HL-60 (cell line): ENCODE measurements around the gene ACP6.

ENCODE experiments used
- DNase-seq, 2 experiments: peaks; one replicate each; pipeline ENCODE4 v3.0.0-alpha.2; 2010 to 2020; ENCODE audit warnings: low read depth in 1 of 2, low spot score in 1 of 2
- H3K27ac ChIP-seq: fragments of 250-450 bp; sonication (Bioruptor Pico); replicated peaks from 2 replicates; pipeline ENCODE4 v1.5.1; 2020; ENCODE audit warnings: mild to moderate bottlenecking, moderate library complexity
- H3K27me3 ChIP-seq: fragments of 250-450 bp; sonication (Bioruptor Pico); 2 replicates; pipeline ENCODE4 v1.5.1; 2021; ENCODE audit warnings: mild to moderate bottlenecking, moderate library complexity; ENCODE audit not compliant: insufficient read depth, poor library complexity, severe bottlenecking
- H3K4me3 ChIP-seq: replicated peaks from 2 replicates; pipeline ENCODE4 v1.5.1; 2011; ENCODE audit warnings: mild to moderate bottlenecking, control low read depth, low read length; ENCODE audit not compliant: insufficient read depth
- CTCF ChIP-seq: IDR thresholded peaks from one replicate; pipeline ENCODE4 v1.5.1; 2011; ENCODE audit warnings: low read length, control low read depth, inconsistent platforms; ENCODE audit not compliant: insufficient read depth
- GABPA ChIP-seq: IDR thresholded peaks from 2 replicates; pipeline ENCODE4 v1.6.1; 2012; ENCODE audit warnings: low read depth
- POLR2AphosphoS5 ChIP-seq: IDR thresholded peaks from 2 replicates; pipeline ENCODE4 v1.6.1; 2012; ENCODE audit warnings: low read depth
- REST ChIP-seq: IDR thresholded peaks from 2 replicates; pipeline ENCODE4 v1.6.1; 2012; ENCODE audit warnings: low read depth; ENCODE audit not compliant: insufficient replicate concordance
- SPI1 ChIP-seq: IDR thresholded peaks from 2 replicates; pipeline ENCODE4 v1.6.1; 2012; ENCODE audit warnings: low read depth, mild to moderate bottlenecking, borderline replicate concordance

ACP6 gene

GRCh38 chr1:147612366-147612765 lies 58.0 kb downstream of the ACP6 start:
- Histone ChIP-seq H3K4me3 (no peak overlapping the region), H3K27me3 (peaks cover 7% of the 10 kb centered on the region), H3K27ac (no peak overlapping the region)
- TF ChIP-seq GABPA (no peak), POLR2AphosphoS5 (no peak), REST (no peak), CTCF (no peak), SPI1 (no peak)
- DNase-seq, result no peak

GRCh38 chr1:147611586-147611985 lies 58.7 kb downstream of the ACP6 start:
- no peak overlapping the region for H3K27ac ChIP-seq

GRCh38 chr1:147611021-147611426 lies 59.3 kb downstream of the ACP6 start:
- TF ChIP-seq GABPA, result no peak
- no peak for TF ChIP-seq CTCF
- no peak for TF ChIP-seq REST
- no peak for TF ChIP-seq POLR2AphosphoS5
- TF ChIP-seq SPI1, result no peak
- no peak overlapping the region for H3K4me3 ChIP-seq
- no peak for DNase-seq
- H3K27ac ChIP-seq, result no peak overlapping the region
- H3K27me3 ChIP-seq, result peaks cover 10% of the 10 kb centered on the region

More at GRCh38 chr1:147611586-147611985, 58.7 kb downstream of the ACP6 start:
- no peak overlapping the region for H3K4me3 ChIP-seq
- H3K27me3 ChIP-seq, result peaks cover 7% of the 10 kb centered on the region
- TF ChIP-seq SPI1 (no peak), POLR2AphosphoS5 (no peak), REST (no peak), CTCF (no peak), GABPA (no peak)
- no peak for DNase-seq
